Iris pigment epithelial cell (primary cell): ENCODE data around the gene RNF214.

Experiments
- DNase-seq: peaks from one replicate; pipeline ENCODE4 v3.0.0-alpha.2; 2011; ENCODE audit warnings: low read depth

RNF214 gene

DNA sequence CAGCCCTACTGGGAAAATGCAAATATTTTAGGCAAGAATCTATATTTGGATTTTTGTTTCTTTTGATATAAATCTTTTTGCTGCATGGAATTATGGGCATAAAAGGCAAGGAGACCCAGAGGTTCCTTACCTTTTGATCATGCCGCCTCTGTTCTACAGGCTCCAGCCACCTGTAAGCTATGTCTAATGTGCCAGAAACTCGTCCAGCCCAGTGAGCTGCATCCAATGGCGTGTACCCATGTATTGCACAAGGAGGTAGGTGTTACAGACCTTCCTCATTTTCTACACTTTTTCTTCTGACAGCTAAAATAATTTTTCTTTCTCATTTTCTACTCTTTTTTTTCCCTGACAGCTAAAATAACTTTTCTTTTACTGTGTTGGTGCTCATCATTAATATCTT lies 50.5 kb downstream of the RNF214 start:
- no peak for DNase-seq

DNA sequence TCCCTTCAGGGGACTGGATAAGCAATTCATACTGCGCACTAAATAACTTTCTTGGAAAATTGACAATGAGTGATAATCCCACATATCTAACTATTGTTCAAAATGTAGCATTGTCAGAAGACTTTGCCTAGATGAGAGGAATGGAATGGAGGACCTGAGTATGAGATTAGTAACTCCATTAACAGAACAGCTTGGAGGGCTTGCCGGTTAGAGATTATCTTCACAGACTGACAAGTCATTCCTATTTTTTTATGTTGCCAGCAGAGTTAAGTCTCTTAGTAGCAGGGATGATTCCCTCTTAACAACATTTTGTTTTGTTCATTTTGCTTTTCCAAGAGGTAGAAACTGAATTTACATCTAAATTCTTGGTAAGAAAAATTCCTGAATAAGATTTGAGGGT lies 51.6 kb downstream of the RNF214 start:
- DNase-seq: no peak

DNA sequence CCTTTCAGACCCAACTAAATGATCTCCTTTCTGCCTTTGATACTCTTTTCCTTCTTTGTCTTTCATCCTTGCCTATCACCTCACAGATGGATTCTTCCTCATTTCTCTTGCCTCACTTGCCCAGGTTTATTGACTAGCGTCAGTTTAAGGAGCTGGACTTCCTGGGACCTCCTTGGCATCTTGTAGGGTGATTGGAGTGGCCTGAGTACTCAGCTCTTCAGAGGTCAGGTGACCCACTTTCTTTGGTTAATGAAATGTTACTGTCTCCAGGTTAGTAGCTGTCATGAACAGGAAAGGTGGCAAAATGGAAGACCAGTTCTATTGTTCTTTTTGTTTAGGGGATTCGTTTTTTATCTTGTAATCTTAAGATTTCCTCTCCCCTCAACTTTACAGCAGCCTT lies 54.1 kb downstream of the RNF214 start:
- DNase-seq: no peak

DNA sequence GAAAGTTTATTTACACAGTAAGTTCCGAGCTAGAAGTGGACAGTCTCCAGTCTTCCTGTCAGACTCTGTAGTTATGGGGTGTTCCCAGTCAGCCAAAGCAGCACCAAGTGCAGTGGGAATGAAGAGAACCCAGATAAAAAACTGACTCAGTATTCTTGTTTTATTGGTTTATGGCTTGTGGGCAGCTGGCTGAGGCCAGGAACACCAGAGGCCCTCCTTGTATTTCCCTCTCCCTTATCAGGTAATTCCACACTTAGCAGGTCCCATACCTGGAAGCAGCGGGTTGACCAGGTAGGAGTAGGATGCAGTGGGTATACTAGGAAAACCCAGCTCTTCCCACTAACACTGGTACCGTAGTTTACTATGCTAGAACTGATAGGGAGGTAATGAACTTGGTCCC lies 55.2 kb downstream of the RNF214 start:
- no peak for DNase-seq

DNA sequence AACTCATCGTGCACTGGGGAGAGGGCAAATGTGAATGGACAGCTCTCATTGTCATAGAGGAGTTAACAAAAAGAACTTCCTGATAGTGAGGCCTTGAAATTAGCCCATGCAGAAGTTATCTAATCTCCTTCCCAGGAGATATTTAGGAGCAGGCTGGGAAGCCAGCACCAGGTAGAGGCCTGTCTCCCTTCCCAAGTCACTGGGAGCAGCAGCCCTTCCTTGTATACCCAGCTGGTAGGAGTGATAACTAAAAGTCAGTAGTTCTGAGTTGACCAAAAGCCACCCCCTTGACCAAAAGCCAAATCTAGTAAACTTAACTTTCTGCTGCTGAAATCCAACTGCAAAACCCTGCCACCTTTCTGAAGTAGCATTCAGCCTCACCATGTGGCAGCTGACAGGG lies 57.3 kb downstream of the RNF214 start:
- DNase-seq: no peak

DNA sequence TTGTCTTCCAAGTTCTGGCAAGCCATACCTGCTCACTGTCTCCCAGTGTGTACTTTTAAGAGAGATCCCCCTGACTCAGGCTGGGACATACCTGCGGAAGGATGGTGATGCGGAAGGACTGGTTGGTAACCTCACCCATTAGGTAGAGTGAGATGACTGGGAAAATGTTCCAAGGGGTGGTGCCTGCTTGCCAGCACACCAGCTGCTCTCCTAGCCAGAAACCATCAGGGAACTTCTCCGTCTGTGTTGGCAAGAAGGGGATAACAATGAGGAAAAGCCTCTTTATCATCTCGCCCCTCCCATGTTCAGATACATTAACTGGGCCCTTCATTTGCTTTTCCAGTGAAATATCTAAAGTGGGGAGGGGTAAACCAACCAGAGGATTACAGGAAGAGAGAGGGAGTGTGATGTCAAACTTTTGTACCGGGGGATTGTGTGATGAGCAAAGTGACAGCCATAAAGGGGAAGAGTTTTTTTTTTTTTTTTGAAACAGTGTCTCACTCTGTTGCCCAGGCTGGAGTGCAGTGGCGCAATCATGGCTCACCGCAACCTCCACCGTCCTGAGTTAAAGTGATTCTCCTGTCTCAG lies 58.4 kb downstream of the RNF214 start, which contains the start of gene BACE1-AS:
BACE1-AS (plus strand) TSS at position 538 of the 588 bp plus-strand sequence.
- DNase-seq: no peak

DNA sequence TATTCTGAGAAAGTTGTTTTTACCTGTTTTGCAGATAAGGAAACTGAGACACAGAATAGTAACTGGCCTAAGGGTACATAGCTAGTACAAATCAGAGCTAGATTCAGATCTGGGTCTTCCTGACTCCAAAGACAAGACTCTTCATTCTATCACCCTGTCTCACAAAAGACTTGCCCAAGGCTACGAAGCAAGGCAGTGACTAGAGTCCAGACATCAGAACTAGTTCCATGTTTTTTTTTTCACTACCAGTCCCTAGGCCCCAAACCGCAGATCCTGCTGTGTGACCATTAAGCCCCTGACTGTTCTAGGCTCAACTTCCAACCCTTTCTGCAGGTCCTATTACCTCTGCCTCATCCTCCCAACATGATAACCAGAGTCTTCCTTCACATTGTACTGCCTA lies 60.1 kb downstream of the RNF214 start:
- no peak for DNase-seq

DNA sequence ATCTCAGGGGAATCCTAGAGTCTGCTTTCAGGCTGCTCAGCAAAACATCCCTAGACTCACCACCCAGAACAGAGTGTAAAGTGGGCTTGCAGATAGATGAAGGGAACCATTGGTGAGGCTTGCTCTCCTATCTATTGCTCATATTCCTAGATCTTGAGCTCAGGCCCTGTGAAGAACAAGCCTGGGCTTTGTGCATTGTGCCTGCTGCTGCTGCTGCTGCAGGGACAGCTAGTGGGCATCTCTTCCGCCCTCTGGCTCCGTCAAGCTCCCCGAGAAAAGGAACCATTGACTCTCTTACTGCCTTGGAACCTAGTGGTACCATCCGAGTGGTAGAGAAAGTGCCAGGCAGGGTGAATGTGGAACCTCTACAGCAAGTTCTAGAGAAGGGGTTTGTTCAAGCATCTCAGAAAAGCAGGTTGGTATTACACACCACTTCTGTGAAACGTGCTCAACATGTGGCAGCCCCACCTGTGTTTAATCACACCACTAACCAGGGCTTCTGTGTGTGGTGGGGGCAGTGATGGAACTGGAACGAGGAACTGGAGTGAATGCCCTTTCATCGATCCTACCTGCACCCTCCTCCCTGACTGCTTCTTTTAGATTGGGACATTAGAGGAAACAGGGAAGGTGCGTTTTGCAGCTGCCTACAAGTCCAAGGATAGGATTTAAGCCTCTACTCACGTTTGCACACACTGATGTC lies 63.1 kb downstream of the RNF214 start:
- DNase-seq: no peak

DNA sequence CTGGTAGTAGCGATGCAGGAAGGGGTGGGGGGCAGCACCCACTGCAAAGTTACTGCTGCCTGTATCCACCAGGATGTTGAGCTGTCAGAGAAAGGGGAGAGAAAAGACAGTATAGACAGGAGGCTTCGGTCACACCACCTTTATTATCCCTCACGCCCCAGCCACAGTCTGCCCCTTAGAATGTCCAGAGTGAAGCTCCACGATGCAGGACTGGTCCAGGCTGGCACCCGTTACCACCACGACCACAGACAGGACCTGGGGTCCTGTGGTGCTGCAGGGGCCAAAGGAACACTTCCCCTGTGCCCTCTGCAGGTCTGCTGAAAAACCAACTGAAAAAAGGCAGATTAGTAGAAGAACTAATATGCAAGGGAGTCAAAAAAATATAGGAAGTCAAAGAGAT lies 64.4 kb downstream of the RNF214 start:
- no peak for DNase-seq

DNA sequence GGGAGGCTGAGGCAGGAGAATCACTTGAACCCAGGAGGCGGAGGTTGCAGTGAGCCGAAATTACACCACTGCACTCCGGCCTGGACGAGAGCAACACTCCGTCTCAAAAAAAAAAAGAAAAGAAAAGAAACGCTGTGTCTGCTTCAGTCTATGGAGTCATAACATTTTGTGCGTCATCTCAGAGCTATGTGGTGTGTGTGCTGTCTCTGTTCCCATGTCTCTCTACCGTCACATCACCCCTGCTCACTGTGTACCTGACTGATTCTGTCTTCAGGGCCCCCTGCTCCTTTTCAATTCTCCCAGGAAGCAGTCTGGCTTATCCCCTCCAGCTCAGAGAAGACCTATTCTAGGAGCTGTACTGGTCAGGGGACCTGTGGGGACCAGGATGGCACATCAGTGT lies 65.7 kb downstream of the RNF214 start:
- no peak for DNase-seq

DNA sequence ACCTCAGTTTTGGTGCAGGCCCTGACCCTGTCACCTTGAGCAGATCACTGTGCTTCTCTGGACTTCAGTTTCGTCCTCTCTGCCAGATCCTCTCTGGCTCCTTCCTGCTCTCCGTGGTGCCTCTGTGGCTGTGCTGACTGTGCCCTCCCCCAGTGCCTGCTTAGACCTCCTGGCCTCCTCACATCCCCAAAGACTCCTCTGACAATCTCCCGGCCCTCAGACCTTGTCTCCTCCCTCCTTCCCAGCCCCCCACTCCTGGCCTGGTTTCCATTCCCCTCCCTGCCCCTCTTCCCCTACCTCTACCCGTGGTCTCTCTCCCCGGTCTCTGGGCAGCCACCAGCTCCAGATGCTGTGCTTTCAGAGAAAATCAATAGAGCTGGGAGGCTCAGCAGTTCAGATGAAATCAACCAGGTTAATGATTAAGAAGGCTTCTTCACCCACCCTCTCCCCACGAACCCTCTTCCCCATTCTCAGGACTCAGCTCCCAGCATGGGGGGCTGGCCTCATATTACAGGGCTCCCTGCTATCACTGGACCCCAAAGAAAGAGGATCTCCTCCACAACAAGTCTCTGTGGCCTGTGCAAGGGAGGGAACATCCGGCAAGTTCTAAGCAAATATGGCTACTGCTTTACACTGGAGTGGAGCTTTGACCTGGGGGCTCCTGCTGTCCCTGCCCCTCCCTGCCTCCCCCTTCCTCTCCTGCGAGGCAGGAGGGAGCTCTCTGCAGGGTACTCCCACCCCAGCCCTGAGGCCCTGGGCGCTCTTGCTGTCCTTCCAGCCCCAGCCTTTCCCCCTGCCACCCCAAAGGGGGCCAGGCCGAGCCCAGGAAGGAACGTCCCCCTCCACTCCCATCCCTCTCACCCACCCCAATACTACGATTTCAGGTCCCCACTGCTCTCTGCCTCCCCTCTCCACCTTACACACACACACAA lies 67.1 kb downstream of the RNF214 start:
- DNase-seq: no peak

DNA sequence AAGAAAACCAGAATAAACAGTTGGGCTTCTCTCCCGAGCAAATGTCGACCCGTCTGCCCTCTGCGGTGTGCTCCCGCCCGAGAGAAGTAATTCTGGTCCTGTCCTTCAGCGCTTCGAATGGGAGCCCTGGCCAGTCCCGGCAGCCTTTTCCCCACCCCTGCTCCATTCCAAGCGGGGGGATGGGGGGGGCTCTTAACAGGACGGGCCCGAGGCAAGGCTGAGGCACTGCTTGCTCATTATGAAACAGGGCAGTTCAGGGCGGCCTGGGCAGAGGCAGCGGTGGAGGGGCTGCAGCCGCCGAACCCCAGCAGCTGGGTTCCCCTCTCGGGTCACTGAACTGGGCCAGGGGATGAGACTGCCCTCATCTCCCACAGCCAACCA lies 67.8 kb downstream of the RNF214 start:
- DNase-seq: peak; percentile 57

DNA sequence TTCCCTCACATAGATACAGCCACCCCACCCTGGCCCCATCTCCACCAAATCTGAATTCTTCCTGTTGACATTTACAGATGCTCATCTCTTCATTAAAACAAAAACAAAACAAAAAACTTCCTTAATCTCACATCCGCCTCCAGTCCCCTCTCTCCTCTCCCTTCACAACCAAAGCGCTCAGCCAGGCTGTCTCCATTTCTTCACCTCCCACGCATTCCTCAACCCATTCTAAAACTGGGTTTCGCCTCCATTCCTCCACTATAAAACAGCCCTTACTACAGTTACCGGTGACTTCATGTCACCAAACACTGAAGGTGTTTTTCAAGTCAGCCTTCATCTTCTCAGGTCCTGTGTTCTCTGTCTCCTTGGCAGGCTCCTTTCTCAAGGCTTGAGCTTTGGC lies 68.3 kb downstream of the RNF214 start:
- no peak for DNase-seq

DNA sequence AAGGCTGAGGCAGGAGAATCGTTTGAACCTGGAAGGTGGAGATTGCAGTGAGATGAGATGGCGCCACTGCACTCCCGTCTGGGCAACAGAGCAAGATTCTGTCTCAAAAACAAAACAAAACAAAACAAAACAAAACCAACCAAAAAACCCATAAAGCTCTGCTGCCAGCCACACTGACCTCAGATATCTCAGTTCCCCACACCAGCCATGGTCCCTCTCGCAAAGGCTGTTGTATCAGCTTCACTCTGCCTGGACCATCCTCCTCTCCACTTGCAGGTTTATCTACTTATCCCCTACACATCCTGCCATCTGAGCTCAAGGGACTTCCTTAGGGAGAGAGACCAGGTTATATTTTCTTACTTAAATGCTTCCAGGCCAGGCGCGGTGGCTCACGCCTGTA lies 69.8 kb downstream of the RNF214 start:
- DNase-seq: no peak

DNA sequence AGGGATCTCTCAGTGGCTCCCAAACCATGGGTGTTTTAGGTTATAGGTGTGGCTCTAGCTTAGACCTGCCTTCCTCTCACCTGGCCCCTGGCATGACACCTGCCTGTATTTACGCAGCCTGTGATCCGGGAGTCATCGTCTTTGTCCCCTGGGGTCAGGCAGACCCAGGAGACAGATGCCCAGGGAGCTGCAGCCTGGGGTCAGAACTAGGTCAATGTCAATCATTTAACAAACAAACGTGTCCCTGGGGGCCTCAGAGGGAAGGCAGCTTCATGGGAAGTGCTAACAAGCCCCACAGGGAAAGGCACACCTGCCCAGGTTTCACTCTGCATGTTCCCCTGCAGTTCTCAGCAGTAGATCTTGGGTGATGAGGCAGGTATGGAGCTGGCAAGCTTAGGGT lies 70.6 kb downstream of the RNF214 start:
- DNase-seq: no peak

DNA sequence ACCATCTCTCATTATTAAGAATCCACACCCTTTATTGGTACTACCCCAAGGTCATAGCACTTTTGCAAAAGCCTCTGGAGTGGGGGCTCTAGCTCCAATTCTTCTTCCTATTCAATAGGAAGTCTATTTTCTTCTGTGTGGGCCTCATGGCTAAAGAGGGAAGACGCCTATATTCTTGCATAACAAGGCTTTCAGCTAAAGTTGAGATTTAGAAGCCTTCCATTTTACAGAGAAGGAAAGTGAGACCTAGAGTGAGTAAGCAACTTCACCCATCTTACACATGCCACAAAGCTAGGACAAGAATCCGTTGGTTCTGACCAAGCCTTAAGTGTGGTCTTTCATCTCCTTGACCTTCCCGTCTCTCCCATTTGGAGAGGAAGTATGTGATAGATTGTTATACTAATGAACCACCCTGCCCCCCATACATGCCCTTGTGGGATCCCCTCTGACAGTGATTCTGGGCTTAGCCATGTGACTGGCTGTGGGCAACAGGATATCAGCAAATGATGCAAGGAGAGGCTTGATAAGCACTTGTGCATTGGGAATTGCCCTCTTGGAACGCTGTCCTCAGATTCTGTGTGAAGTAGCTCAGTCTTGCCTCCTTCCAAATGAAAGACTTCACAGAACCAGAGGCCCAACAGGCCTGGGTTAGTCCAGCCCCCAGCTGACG lies 71.3 kb downstream of the RNF214 start:
- no peak for DNase-seq

DNA sequence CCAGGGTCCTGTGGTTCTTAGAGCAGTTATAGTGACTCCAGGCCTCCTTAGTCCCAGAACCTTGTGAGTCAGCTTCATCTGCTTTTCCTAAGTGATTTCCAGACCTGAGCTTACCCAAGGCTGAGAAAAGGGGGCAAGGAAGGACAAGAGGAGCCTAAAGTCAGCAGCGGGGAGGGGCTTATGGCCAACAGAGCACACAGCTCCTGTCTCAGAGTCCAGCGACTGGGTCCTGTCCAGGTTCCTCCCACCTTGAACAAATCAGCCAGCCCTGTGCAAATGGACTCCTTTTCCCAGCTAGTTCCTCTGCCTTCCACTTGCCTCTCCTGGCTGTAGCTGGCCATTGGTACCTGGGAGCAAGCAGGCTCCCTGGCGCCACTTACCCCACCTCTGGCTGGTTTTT lies 72.7 kb downstream of the RNF214 start:
- no peak for DNase-seq

DNA sequence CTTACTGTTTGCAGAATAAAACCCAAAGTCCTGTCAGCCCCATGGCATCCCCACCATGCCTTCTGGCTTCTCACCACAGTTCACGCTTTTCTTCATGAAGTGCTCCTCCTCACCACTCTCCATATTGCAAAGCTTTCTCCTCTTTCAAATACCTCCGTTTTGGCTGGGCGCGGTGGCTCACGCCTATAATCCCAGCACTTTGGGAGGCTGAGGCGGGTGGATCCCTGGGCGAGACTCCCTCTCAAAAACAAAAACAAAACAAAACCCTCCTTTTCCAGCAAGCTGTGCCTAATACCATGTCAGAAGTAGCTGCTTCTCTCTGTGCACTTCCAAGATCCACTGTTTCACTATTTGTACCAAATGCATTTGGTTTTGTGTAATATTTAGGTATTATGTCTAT lies 76.8 kb downstream of the RNF214 start:
- DNase-seq: no peak

DNA sequence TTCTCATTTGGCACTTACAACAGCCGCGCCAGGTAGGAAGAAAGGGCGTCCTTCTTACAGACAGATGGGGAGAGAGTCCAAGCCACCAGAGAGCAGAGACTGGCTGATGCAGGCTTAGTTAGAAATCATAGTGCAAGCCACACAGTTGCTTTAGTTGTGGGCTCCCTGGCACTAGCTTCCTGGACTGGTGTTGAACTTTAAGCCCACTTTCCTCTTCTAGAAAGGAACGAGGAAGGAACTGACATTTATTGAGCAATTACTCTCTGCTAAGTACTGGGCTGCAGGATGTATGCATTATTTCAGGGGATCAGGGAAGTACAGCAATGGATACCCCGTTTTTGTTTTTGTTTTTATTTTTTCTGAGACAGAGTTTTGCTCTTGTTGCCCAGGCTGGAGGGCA lies 80.6 kb downstream of the RNF214 start:
- DNase-seq: no peak

DNA sequence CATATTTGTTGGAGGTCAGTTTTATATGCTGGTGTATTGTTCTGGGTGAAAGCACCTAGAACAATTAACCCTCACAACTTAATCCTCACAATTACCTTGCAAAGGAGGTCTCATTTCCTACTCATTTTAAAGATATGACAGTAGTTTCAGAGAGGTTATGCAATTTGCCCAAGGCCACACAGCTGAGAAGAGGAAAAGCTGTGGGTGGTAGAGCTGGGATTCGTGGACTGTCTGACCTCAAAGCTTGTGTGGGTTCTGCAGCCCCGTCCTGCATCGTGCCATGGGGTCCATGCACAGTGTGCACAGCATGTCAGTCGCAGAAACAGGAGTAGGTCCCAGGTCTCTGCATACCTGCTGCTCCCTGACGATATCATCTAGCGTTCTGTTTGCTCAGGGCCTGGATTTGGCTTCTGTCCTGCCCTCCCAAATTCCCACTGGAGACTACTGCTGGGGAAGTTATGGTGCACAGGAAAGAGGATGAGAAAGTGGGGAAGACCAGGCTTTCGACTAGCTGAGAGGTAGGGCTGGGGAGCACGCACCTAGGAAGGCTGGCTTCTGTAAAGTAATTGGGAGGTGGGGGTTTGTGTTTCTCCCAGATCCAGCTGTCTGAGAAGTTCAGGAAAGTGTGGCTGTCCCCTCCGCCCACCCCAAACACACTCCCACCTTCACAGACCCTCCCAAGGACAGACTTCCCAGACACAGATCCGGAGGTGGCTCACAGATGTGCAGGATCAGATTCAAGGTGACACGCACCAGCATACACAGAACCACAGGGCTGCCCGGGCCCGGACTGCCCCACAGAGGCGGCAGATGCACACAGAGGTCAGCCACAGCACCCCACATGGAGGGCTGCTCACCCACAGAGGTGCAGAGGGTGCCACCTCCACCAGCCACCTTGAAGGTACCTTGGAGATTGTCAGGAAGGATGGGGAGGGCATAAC lies 81.6 kb downstream of the RNF214 start:
- no peak for DNase-seq

DNA sequence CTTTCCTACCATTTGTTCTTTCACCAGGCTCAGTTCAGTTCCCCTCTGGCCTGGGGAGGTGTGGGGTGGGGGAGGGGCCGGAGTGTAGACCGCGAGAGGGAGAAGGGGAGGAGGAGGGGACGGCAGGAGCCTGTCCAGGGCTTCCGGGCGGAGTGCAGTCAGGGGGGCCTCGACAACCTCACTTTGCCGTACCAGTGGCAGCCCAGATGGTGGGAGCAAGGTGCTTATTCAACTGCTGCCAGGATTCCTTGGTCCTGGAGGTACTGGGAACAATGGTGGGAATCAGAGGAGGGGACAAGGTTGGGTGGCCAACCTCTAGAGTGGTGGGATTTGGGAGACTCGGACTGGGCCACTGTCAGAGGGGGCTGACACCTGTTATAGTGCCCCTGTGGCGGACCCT lies 82.4 kb downstream of the RNF214 start:
- no peak for DNase-seq
